ENCODE measurements around the gene KRTAP24-1.

GRCh38 chr21:30320215-30320614 lies 37.5 kb upstream of the KRTAP24-1 start, which contains the start of gene KRTAP26-1:
- TF ChIP-seq, protein P1, sequence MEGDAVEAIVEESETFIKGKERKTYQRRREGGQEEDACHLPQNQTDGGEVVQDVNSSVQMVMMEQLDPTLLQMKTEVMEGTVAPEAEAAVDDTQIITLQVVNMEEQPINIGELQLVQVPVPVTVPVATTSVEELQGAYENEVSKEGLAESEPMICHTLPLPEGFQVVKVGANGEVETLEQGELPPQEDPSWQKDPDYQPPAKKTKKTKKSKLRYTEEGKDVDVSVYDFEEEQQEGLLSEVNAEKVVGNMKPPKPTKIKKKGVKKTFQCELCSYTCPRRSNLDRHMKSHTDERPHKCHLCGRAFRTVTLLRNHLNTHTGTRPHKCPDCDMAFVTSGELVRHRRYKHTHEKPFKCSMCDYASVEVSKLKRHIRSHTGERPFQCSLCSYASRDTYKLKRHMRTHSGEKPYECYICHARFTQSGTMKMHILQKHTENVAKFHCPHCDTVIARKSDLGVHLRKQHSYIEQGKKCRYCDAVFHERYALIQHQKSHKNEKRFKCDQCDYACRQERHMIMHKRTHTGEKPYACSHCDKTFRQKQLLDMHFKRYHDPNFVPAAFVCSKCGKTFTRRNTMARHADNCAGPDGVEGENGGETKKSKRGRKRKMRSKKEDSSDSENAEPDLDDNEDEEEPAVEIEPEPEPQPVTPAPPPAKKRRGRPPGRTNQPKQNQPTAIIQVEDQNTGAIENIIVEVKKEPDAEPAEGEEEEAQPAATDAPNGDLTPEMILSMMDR (IDR thresholded peaks at IDR 0.05; ENCODE audit: poor library complexity, severe bottlenecking) = no peak
- TF ChIP-seq POLR2AphosphoS5 (IDR thresholded peaks at IDR 0.05) = no peak
